Medulla oblongata (tissue), 1 donor: Measurements from ENCODE around the gene DCTD.

Experiments
- DNase-seq: peaks from one replicate; pipeline ENCODE4 v3.0.0-alpha.2; 2015; ENCODE audit errors: extremely low spot score

The DCTD gene

GRCh38 chr4:182873289-182873688, 43.9 kb downstream of the DCTD start:
- DNase-seq, result no peak

GRCh38 chr4:182872886-182873285, 44.3 kb downstream of the DCTD start:
- DNase-seq, result no peak

DNA sequence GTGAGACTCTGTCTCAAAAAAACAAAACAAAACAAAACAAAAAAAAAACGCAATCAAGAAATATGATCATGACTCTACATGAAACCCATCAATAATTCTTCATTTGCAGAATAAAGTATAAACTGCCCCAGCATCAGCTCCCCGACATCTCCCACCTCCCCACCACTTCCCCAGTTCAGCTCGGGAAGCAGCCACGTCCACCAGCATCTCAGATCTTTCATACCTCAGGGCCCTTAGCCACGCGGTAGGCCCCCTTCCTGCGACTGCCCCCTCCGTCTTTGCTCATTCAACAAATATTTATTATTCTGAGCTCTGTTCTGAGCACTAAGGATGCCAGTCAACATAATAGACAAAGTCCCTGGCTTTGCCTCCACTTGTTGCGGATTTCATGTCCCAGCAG, 45.6 kb downstream of the DCTD start:
- no peak for DNase-seq

- DNase-seq, result no peak
These were observed 47.5 kb downstream of the DCTD start for GRCh38 chr4:182869697-182870096.

DNA sequence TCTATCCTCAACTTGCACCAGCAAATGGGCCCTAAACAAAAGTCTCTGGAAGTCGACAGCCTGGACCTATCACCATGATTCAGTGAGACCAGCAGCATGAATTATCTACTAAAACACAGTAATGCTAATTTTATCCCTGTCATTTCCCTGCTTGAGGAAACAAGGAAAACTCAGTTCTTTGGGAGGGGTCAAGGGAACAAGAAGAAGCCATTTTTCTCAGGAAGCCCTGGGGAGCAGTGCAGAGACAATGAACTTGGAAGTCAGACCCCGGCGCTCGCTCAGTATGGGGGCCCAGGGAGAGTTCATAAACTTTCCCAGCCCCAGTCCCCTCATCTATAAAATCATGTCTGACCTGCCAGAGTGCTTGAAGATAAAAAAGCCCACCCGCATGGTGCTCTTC, 50.4 kb downstream of the DCTD start:
- no peak for DNase-seq

GRCh38 chr4:182863501-182863900, 53.7 kb downstream of the DCTD start:
- DNase-seq, result no peak

DNA sequence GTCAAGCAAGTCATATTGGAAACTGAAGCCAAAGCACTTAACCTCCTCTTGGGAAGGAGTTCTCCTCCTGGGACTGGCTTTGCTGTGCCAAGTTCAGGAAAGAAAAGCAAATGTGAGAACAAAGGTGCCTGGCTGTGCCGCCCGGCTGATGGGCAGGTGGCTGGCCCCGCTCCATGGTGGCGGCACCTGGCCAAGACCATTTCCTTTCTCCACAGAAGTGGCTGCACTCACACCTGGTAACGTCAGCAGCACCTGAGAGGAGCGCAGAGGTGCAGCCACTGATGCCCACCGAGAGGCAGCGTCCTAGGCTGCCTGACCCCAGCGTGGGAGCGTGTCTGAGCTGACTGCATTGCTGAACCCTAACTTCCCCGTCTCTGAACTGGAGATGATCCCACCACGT, 54.3 kb downstream of the DCTD start:
- no peak for DNase-seq

DNA sequence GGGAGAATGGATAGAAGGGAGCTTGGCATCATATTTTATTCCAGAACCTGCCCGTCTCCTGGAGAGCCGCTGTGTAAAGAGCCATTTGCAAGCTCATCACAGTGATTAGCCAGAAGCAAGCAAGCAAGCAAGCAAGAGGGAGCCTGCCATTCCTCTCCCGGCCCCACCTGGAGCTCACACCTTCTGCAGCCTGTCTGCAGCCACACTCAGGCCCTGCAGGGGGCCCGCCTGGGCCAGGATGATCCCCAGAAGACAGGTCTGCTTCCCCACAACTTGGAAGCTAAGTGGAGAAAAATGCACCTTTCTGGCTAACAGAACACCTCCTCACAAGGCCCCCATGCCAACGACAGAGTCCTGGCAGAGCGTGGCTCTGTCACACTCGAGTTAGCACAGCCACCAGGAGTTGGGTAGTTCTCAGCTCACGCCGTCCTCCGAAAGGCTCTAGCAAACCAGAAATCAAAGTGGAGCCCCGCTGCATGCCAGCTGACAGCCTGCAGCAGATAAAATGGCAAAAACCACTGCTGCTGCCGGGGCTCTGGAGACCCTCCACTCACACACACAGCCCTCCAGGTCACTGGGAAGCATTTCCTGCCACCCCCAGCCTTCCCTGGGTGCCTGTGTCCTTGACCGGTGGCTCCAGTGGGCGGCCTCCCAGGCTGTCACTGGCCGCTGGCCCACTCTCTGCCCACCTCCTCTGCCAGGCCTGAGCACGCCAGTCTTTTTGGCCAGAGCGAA, 54.9 kb downstream of the DCTD start:
- no peak for DNase-seq

- DNase-seq, result no peak
These were observed 55.8 kb downstream of the DCTD start for GRCh38 chr4:182861346-182861745.

- DNase-seq, result no peak
These were observed 57.5 kb downstream of the DCTD start for GRCh38 chr4:182859730-182860129.

GRCh38 chr4:182858711-182859110, 58.5 kb downstream of the DCTD start:
- DNase-seq, result no peak

- DNase-seq, result no peak
These were observed 60.3 kb downstream of the DCTD start for GRCh38 chr4:182856862-182857261.

DNA sequence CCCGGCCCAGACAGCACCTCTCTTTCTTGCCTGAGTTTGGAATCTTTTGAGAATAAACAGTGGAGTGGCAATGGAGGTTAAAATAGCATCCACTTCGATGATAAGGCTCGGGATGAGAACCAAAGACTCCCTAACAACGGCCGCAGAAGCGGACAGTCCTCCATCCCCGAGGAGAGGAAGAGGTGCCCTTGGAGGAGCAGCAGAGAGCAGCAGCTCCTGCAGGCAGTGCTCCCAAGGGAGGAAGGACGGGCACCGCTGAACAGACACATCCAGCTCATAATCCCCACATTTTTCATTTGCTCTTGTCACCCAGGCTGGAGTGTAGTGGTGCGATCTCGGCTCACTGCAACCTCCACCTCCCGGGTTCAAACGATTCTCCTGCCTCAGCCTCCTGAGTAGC, 61.3 kb downstream of the DCTD start:
- no peak for DNase-seq

- DNase-seq, result no peak
These were observed 61.9 kb downstream of the DCTD start for GRCh38 chr4:182855312-182855711.

GRCh38 chr4:182854466-182854865, 62.7 kb downstream of the DCTD start:
- DNase-seq, result no peak

GRCh38 chr4:182853731-182854330, 63.4 kb downstream of the DCTD start:
- no peak for DNase-seq

- DNase-seq, result no peak
These were observed 68.5 kb downstream of the DCTD start for GRCh38 chr4:182848685-182849084.

- no peak for DNase-seq
These were observed 69.4 kb downstream of the DCTD start for GRCh38 chr4:182847576-182848450.

DNA sequence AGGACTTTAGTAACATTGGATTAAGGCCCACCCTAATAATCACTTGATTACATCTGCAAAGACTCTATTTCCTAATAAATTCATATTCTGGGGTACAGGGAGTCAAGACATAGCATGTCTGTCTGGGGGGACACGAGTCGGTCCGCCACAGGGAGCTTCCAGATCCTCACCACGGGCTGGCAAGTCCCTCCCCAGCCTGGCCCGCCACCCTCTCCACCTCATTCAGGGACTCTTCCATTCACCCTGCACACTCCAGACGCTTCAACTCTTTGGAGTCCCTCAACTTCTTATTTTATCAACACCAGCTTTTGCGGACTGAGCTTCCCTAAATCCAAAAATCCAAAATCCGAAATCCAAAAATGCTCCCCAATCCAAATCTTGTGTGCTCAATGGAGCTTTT, 71.2 kb downstream of the DCTD start:
- no peak for DNase-seq

DNA sequence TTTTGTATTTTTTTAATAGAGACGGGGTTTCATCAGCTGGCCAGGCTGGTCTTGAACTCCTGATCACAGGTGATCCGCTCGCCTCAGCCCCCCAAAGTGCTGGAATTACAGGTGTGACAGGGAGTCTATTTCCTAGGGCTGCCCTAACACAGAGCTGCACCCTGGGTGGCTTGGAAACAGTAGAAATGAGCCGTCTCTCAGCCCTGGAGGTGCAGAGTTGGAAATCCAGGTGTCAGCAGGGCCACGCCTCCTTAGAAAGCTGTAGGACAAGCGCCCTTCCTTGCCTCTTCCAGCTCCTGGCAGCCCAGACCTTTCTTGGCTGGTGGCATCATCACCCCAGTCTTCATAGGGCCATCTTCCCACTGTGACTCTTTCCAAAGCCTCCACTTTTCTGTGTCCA, 71.6 kb downstream of the DCTD start:
- no peak for DNase-seq

DNA sequence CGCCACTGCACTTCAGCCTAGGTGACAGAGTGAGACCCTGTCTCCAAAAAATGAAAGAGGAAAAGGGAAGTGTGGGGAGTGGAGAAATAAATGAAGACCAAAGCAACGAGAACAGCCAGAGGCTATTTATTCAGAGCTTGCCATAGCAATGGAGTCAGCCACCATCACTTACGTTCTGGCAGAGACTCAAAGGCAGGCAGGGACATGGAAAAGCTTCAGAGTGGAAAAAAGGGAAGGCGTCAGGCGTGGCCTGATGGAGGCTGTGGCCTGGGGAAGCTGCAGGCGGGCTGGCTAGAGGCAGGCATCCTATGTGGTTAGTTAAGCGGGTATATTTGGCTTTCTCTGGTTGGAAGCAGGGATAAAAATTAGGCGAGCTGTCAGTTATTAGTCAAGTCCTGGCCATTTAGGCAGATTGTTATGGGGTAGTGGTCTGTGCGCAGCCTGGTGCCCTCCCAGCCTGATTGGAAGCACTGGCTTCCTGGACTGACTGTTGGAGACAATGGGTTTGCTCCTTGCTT, 73.3 kb downstream of the DCTD start:
- no peak for DNase-seq

GRCh38 chr4:182842759-182843390, 74.3 kb downstream of the DCTD start:
- no peak for DNase-seq
